HCT116 (cell line): Measurements from ENCODE around the gene CHID1. TPM values are rescaled to one million over a fixed set of nuclear protein-coding genes. Genes with fewer than 3 reads are reported as not detected.

Experiments used
- ATAC-seq: fragments of 200-7000 bp; cut with Tn5 transposase; 2 replicates; pipeline ENCODE4 v1.9.1; 2020; ENCODE audit warnings: mild to moderate bottlenecking, moderate library complexity
- BruUV-seq: library from RNA; stranded (reverse); fragments of 400-500 nt; replicated peaks from 2 replicates; lab custom pipeline; 2021; lab: Mats Ljungman, UMichigan
- CTCF ChIA-PET: fragments of 300-600 bp; sonication (Branson Sonifier 250); formaldehyde crosslinking; loops from one replicate; lab custom pipeline; 2021; ENCODE audit warnings: antibody characterized with exemption; lab: Charles Lee
- POLR2A ChIA-PET: fragments of 300-600, 350-600 bp; sonication (Branson Sonifier 250); formaldehyde crosslinking; loops from one replicate; lab custom pipeline; 2021; ENCODE audit warnings: antibody characterized with exemption; lab: Charles Lee
- RAD21 ChIA-PET, 2 experiments: fragments of 300-600 bp; sonication (Branson Sonifier 250); formaldehyde crosslinking; loops; one replicate each; lab custom pipeline; 2023; ENCODE audit warnings: low total read pairs in 2 of 2; ENCODE audit not compliant: uncharacterized antibody in 2 of 2, unreplicated experiment in 2 of 2, low non-redundant PET in 1 of 2; lab: Charles Lee
- DNase-seq: peaks from one replicate; pipeline ENCODE4 v3.0.0-alpha.2; 2010; ENCODE audit warnings: low read depth, low spot score
- H2AFZ ChIP-seq: fragments of 200-600 bp; shearing (Covaris generic), sonication (generic); 2 replicates; pipeline ENCODE4 v1.6.1; 2017; ENCODE audit warnings: low read depth, mixed run types, mixed read lengths, antibody characterized with exemption, low read length; ENCODE audit not compliant: poor library complexity, severe bottlenecking
- H3K27ac ChIP-seq: 2 replicates; pipeline ENCODE4 v1.5.1; 2012; ENCODE audit warnings: low read depth, low read length
- H3K27me3 ChIP-seq: fragments of 200-600 bp; sonication (generic); 2 replicates; pipeline ENCODE4 v1.6.1; 2016; ENCODE audit warnings: mixed run types, low read length, mixed read lengths; ENCODE audit not compliant: insufficient read depth
- H3K36me3 ChIP-seq, 2 experiments: fragments of 200-500 bp in 1 of 2; fragments of 200-600 bp in 1 of 2; sonication (Bioruptor generic) in 1 of 2; sonication (generic) in 1 of 2; 2 replicates each; pipeline versions ENCODE4 v1.5.1 to v1.6.1; 2014 to 2016; ENCODE audit warnings: low read length in 2 of 2, inconsistent platforms in 1 of 2, mixed read lengths in 1 of 2, mixed run types in 1 of 2; ENCODE audit not compliant: insufficient read depth in 2 of 2, control insufficient read depth in 1 of 2
- H3K4me1 ChIP-seq, 2 experiments: fragments of 200-600 bp in 1 of 2; sonication (generic) in 1 of 2; 2 replicates each; pipeline versions ENCODE4 v1.5.1 to v1.6.1; 2012 to 2017; ENCODE audit warnings: low read length in 2 of 2, inconsistent platforms in 1 of 2, mild to moderate bottlenecking in 1 of 2, mixed read lengths in 1 of 2, mixed run types in 1 of 2, moderate library complexity in 1 of 2; ENCODE audit not compliant: insufficient read depth in 2 of 2, control insufficient read depth in 1 of 2
- H3K4me2 ChIP-seq: fragments of 200-600 bp; sonication (generic); 2 replicates; pipeline ENCODE4 v1.6.1; 2017; ENCODE audit warnings: mixed run types, low read length, mixed read lengths
- H3K4me3 ChIP-seq, 2 experiments: fragments of 200-600 bp in 1 of 2; sonication (generic) in 1 of 2; replicated peaks in 1 of 2; 2 replicates each; pipeline ENCODE4 v1.5.1; 2011 to 2016; ENCODE audit warnings: low read length in 2 of 2, control low read depth in 1 of 2, low read depth in 1 of 2, mild to moderate bottlenecking in 1 of 2, mixed read lengths in 1 of 2, mixed run types in 1 of 2
- H3K79me2 ChIP-seq: fragments of 200-600 bp; sonication (generic); 2 replicates; pipeline ENCODE4 v1.6.1; 2017; ENCODE audit warnings: mild to moderate bottlenecking, mixed run types, low read length, moderate library complexity, mixed read lengths; ENCODE audit not compliant: insufficient read depth
- H3K9ac ChIP-seq: fragments of 200-600 bp; sonication (generic); 2 replicates; pipeline ENCODE4 v1.6.1; 2016; ENCODE audit warnings: low read length, mixed read lengths
- H3K9me2 ChIP-seq: fragments of 200-600 bp; sonication (generic), shearing (Covaris generic); 2 replicates; pipeline ENCODE4 v1.6.1; 2017; ENCODE audit warnings: mixed run types, mild to moderate bottlenecking, moderate library complexity; ENCODE audit not compliant: insufficient read depth
- H3K9me3 ChIP-seq, 2 experiments: fragments of 200-500 bp in 1 of 2; fragments of 200-600 bp in 1 of 2; sonication (Bioruptor generic) in 1 of 2; sonication (generic) in 1 of 2; 2 replicates each; pipeline ENCODE4 v1.6.1; 2014 to 2017; ENCODE audit warnings: low read length in 2 of 2, mixed read lengths in 2 of 2, inconsistent platforms in 1 of 2, low read depth in 1 of 2, mild to moderate bottlenecking in 1 of 2, mixed run types in 1 of 2, moderate library complexity in 1 of 2; ENCODE audit not compliant: control insufficient read depth in 1 of 2, insufficient read depth in 1 of 2
- H4K20me1 ChIP-seq: fragments of 200-600 bp; sonication (generic), shearing (Covaris generic); 2 replicates; pipeline ENCODE4 v1.6.1; 2017; ENCODE audit warnings: mixed run types, mild to moderate bottlenecking, moderate library complexity; ENCODE audit not compliant: insufficient read depth
- CEBPB ChIP-seq: IDR thresholded peaks from 2 replicates; pipeline ENCODE4 v1.6.1; 2012; ENCODE audit warnings: low read depth
- EGR1 ChIP-seq: IDR thresholded peaks from 2 replicates; pipeline ENCODE4 v1.6.1; 2012; ENCODE audit warnings: low read depth
- JUND ChIP-seq: IDR thresholded peaks from 2 replicates; pipeline ENCODE4 v1.6.1; 2012
- POLR2A ChIP-seq: IDR thresholded peaks from 2 replicates; pipeline ENCODE4 v1.7.0; 2011; ENCODE audit warnings: borderline replicate concordance; ENCODE audit not compliant: insufficient read depth, insufficient read length; ENCODE audit errors: extremely low read depth
- POLR2AphosphoS5 ChIP-seq: IDR thresholded peaks from 2 replicates; pipeline ENCODE4 v1.6.1; 2011; ENCODE audit warnings: mild to moderate bottlenecking, low read depth, low read length, moderate library complexity
- RAD21 ChIP-seq: IDR thresholded peaks from 2 replicates; pipeline ENCODE4 v1.6.1; 2012; ENCODE audit warnings: low read depth, mild to moderate bottlenecking
- SIN3A ChIP-seq: IDR thresholded peaks from 2 replicates; pipeline ENCODE4 v1.6.1; 2012; ENCODE audit warnings: low read depth
- SRF ChIP-seq: IDR thresholded peaks from 2 replicates; pipeline ENCODE4 v1.6.1; 2012; ENCODE audit warnings: low read depth
- ZFX ChIP-seq: fragments of 450-650 bp; IDR thresholded peaks from 2 replicates; pipeline ENCODE4 v1.6.1; 2017
- intact Hi-C: fragments of 100-400 bp; cut with micrococcal nuclease; formaldehyde crosslinking; loops from 2 replicates; pipeline ENCODE4 v1.10.0; 2022
- total RNA-seq: library from RNA; stranded (reverse); gene quantifications from one replicate; pipeline ENCODE4 v1.2.1, GENCODE V29; 2021; ENCODE audit not compliant: unreplicated experiment
- TF ChIP-seq, protein P1 (sequence below), 3 experiments: fragments of 200-600 bp in 1 of 3; sonication (generic) in 1 of 3; IDR thresholded peaks in 2 of 3; conservative IDR thresholded peaks in 1 of 3; 2 replicates each; pipeline ENCODE4 v1.5.1; 2012 to 2017; ENCODE audit warnings: low read depth in 2 of 3, low read length in 2 of 3, antibody characterized with exemption in 1 of 3, borderline replicate concordance in 1 of 3, control low read depth in 1 of 3, mild to moderate bottlenecking in 1 of 3, mixed read lengths in 1 of 3, mixed run types in 1 of 3, moderate library complexity in 1 of 3; ENCODE audit not compliant: insufficient read depth in 1 of 3
- TF ChIP-seq, protein P2 (sequence below): IDR thresholded peaks from 2 replicates; pipeline ENCODE4 v1.6.1; 2012
- TF ChIP-seq, protein P3 (sequence below): IDR thresholded peaks from 2 replicates; pipeline ENCODE4 v1.6.1; 2012; ENCODE audit warnings: low read depth
- TF ChIP-seq, protein P4 (sequence below): IDR thresholded peaks from 2 replicates; pipeline ENCODE4 v1.6.1; 2012

CHID1 gene
- total RNA-seq, 1 experiment from 2014 or later: 102 TPM

DNA sequence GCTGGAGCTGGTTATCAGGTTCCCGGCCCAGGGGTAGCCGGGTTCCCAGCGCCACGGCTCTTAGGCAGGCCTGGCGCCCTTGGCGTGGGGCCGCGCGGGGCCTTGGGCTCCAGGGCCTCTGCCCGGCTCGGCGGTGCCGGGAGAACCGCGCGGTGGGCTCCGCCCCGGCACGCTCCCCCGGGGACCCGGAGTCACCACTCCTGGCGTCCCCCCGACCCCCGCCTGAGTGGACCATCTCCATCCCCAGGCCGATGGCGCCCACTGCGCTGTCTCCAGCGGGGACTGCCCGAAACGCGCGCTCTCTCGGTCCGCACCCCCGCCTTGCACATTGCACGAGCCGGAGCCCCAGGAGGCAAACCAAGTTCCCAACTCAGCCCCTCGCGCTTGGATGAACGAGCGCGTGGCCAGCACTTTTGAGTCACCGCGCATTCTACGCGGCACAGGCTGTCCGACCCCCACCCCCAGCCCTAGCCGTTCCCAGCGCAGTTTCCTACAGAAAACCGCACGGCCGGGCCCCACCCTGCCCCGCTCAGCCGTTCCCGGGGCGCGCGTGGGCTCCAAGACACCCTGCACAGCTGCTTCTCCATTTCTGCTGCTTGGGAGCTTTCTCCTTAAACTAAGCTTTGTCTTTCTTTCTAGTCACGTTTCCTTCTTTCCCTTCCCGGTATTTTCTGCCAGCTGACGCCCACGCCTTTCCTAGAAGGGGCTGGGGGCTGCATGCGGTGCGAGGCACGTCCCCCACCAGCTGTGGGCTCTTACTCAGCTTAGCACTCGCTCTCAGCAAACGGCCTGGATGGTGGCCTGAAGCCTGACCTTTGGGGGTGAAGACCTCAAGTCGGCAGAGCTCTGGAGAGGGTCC lies 650 bp upstream of the CHID1 start:
- Histone ChIP-seq H3K27ac (peak overlapping the region; percentile 93), H3K4me1 (peaks cover 12 to 24% of the 10 kb centered on the region in 2 experiments), H3K79me2 (peaks cover 41% of the 10 kb centered on the region), H3K4me3 (peak overlapping the region; percentile 67 to 100), H3K4me2 (peak overlapping the region; percentile 93), H3K9me3 (no peaks in the 10 kb centered on the region), H3K27me3 (no peaks in the 10 kb centered on the region), H3K9ac (peak overlapping the region; percentile 87), H3K36me3 (peaks cover 0 to 8% of the 10 kb centered on the region in 2 experiments; a peak in 1 of 4 replicates), H3K9me2 (no peaks in the 10 kb centered on the region), H4K20me1 (no peaks in the 10 kb centered on the region), H2AFZ (no peak overlapping the region)
- ChIA-PET RAD21 (no interaction called here), POLR2A (interaction anchor here (1.0 kb wide), 2 partner anchors 8 to 92 kb away, joined by 3 to 4 read pairs; no protein-coding TSS in a partner anchor), CTCF (interaction anchor here (0.5 to 1.3 kb wide), 2 partner anchors 14 to 15 kb away, joined by 4 to 7 read pairs; no protein-coding TSS in a partner anchor)
- DNase-seq (no peak), ATAC-seq (peak; percentile 54)
- TSS peak; percentile 59 for BruUV-seq
- intact Hi-C loops: no loop called here
- TF ChIP-seq CEBPB (no peak), JUND (no peak), EGR1 (0 out of 2 replicates have a peak, but pooled peaks have one; percentile 44), SRF (no peak), POLR2A (peak; percentile 74), POLR2AphosphoS5 (peak; percentile 81), SIN3A (no peak), ZFX (peak; percentile 85; the same call in 1 of the 2 replicates), RAD21 (no peak)
- TF ChIP-seq, protein P1, sequence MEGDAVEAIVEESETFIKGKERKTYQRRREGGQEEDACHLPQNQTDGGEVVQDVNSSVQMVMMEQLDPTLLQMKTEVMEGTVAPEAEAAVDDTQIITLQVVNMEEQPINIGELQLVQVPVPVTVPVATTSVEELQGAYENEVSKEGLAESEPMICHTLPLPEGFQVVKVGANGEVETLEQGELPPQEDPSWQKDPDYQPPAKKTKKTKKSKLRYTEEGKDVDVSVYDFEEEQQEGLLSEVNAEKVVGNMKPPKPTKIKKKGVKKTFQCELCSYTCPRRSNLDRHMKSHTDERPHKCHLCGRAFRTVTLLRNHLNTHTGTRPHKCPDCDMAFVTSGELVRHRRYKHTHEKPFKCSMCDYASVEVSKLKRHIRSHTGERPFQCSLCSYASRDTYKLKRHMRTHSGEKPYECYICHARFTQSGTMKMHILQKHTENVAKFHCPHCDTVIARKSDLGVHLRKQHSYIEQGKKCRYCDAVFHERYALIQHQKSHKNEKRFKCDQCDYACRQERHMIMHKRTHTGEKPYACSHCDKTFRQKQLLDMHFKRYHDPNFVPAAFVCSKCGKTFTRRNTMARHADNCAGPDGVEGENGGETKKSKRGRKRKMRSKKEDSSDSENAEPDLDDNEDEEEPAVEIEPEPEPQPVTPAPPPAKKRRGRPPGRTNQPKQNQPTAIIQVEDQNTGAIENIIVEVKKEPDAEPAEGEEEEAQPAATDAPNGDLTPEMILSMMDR (IDR thresholded peaks at IDR 0.05 in 2 of 3, conservative IDR thresholded peaks at IDR 0.05 in 1 of 3; ENCODE audit: borderline replicate concordance in 1 of 3, insufficient read depth in 1 of 3, low read depth in 2 of 3, low read length in 2 of 3): no peak
- TF ChIP-seq, protein P2, sequence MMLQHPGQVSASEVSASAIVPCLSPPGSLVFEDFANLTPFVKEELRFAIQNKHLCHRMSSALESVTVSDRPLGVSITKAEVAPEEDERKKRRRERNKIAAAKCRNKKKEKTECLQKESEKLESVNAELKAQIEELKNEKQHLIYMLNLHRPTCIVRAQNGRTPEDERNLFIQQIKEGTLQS: no peak
- TF ChIP-seq, protein P3, sequence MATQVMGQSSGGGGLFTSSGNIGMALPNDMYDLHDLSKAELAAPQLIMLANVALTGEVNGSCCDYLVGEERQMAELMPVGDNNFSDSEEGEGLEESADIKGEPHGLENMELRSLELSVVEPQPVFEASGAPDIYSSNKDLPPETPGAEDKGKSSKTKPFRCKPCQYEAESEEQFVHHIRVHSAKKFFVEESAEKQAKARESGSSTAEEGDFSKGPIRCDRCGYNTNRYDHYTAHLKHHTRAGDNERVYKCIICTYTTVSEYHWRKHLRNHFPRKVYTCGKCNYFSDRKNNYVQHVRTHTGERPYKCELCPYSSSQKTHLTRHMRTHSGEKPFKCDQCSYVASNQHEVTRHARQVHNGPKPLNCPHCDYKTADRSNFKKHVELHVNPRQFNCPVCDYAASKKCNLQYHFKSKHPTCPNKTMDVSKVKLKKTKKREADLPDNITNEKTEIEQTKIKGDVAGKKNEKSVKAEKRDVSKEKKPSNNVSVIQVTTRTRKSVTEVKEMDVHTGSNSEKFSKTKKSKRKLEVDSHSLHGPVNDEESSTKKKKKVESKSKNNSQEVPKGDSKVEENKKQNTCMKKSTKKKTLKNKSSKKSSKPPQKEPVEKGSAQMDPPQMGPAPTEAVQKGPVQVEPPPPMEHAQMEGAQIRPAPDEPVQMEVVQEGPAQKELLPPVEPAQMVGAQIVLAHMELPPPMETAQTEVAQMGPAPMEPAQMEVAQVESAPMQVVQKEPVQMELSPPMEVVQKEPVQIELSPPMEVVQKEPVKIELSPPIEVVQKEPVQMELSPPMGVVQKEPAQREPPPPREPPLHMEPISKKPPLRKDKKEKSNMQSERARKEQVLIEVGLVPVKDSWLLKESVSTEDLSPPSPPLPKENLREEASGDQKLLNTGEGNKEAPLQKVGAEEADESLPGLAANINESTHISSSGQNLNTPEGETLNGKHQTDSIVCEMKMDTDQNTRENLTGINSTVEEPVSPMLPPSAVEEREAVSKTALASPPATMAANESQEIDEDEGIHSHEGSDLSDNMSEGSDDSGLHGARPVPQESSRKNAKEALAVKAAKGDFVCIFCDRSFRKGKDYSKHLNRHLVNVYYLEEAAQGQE: no peak
- TF ChIP-seq, protein P4, sequence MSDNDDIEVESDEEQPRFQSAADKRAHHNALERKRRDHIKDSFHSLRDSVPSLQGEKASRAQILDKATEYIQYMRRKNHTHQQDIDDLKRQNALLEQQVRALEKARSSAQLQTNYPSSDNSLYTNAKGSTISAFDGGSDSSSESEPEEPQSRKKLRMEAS: no peak; the same call in 1 of the 2 replicates
